HG03039 (cell line): ENCODE measurements around the gene ZNF134.
A peak's percentile ranks its signal among the peaks of the same experiment; 100 is the strongest.

Experiments
- ATAC-seq: cut with Tn5 transposase; IDR thresholded peaks from one replicate; pipeline ENCODE4 v1.9.1; 2021; ENCODE audit warnings: mild to moderate bottlenecking, moderate library complexity; ENCODE audit not compliant: unreplicated experiment

Gene ZNF134

GRCh38 chr19:57613941-57614743, at the start of gene ZNF134:
Gene ZNF134 (plus strand): TSS chr19:57614242. CDS start chr19:57619469, 5,227 bp downstream.
- peak; percentile 85 for ATAC-seq

GRCh38 chr19:57566396-57567265, 47.4 kb upstream of the ZNF134 start:
- no peak for ATAC-seq

- ATAC-seq: no peak
Observed at GRCh38 chr19:57570707-57571106, 43.3 kb upstream of the ZNF134 start.

GRCh38 chr19:57572415-57572947, 41.6 kb upstream of the ZNF134 start:
- ATAC-seq: no peak

GRCh38 chr19:57576661-57577060, 37.4 kb upstream of the ZNF134 start:
- ATAC-seq: no peak

- ATAC-seq: peak; percentile 92
Observed at GRCh38 chr19:57578487-57579205, 35.4 kb upstream of the ZNF134 start, which contains the start of gene ZNF416. Gene ZNF416 (minus strand): TSS chr19:57578911. CDS start chr19:57578704, 207 bp downstream.

- ATAC-seq: no peak
Observed at GRCh38 chr19:57583104-57583520, 30.9 kb upstream of the ZNF134 start.

- peak; percentile 33 for ATAC-seq
Observed at GRCh38 chr19:57583521-57584416, 30.3 kb upstream of the ZNF134 start, which contains the start of gene ZIK1. Gene ZIK1 (plus strand): TSS chr19:57584145. CDS start chr19:57584357, 212 bp downstream.

- no peak for ATAC-seq
Observed at GRCh38 chr19:57587529-57587928, 26.5 kb upstream of the ZNF134 start.

- ATAC-seq: no peak
Observed at GRCh38 chr19:57599377-57599760, 14.7 kb upstream of the ZNF134 start.

- ATAC-seq: peak; percentile 88
Observed at GRCh38 chr19:57599761-57600383, 14.2 kb upstream of the ZNF134 start, which contains the start of gene ZNF530. Gene ZNF530 (plus strand): TSS chr19:57599885. CDS start chr19:57604346, 4,461 bp downstream.

GRCh38 chr19:57606931-57607330, 7.1 kb upstream of the ZNF134 start:
- ATAC-seq: no peak

GRCh38 chr19:57611113-57611512, 2.9 kb upstream of the ZNF134 start:
- ATAC-seq: no peak

GRCh38 chr19:57615346-57615745, 1.3 kb downstream of the ZNF134 start:
- ATAC-seq: no peak

- no peak for ATAC-seq
Observed at GRCh38 chr19:57620673-57621348, 6.8 kb downstream of the ZNF134 start.

GRCh38 chr19:57623091-57623490, 9.0 kb downstream of the ZNF134 start:
- no peak for ATAC-seq

- peak; percentile 94 for ATAC-seq
Observed at GRCh38 chr19:57632987-57633831, 19.2 kb downstream of the ZNF134 start, which contains the start of gene ZNF211. Gene ZNF211 (plus strand): TSS chr19:57633168. CDS start chr19:57633347, 179 bp downstream.

GRCh38 chr19:57633832-57634131, 19.7 kb downstream of the ZNF134 start:
- ATAC-seq: no peak
